ENCODE results near the gene EIF2S2. TPM values are rescaled to one million over a fixed set of nuclear protein-coding genes. Genes with fewer than 3 reads are reported as not detected.

The EIF2S2 gene
- total RNA-seq, 1 donor from 2014 or later: 65.3 TPM

Other genes starting within 250 kb of the EIF2S2 start
- gene RALY, start 118.3 kb downstream of the EIF2S2 start, total RNA-seq: 111 TPM
- 0.70 TPM for gene ASIP, start 129.2 kb upstream of the EIF2S2 start, total RNA-seq
- 103 TPM for gene AHCY, start 191.1 kb upstream of the EIF2S2 start, total RNA-seq

Data from ureter (tissue), 1 donor.